Hepatocyte (in vitro differentiated cells): ENCODE results near the gene SPSB4. TPM values are rescaled to one million over a fixed set of nuclear protein-coding genes. Genes with fewer than 3 reads are reported as not detected.

Experiments
- DNase-seq: peaks from one replicate; pipeline ENCODE4 v3.0.0-alpha.2; 2016; ENCODE audit warnings: low spot score
- H2AFZ ChIP-seq: fragments of 200-600 bp; sonication (generic); 2 replicates; pipeline ENCODE4 v1.6.0; 2016; ENCODE audit warnings: antibody characterized with exemption, mild to moderate bottlenecking
- H3K27ac ChIP-seq: fragments of 200-600 bp; sonication (generic); 2 replicates; pipeline ENCODE4 v1.5.1; 2016; ENCODE audit warnings: mild to moderate bottlenecking
- H3K27me3 ChIP-seq: fragments of 200-600 bp; sonication (generic); 2 replicates; pipeline ENCODE4 v1.6.1; 2016
- H3K36me3 ChIP-seq: fragments of 200-600 bp; sonication (generic); replicated peaks from 2 replicates; pipeline ENCODE4 v1.5.1; 2016; ENCODE audit warnings: low read depth; ENCODE audit not compliant: insufficient read depth
- H3K4me1 ChIP-seq: fragments of 200-600 bp; sonication (generic); 2 replicates; pipeline ENCODE4 v1.5.1; 2016; ENCODE audit warnings: mild to moderate bottlenecking, moderate library complexity; ENCODE audit not compliant: insufficient read depth
- H3K4me2 ChIP-seq: fragments of 200-600 bp; sonication (generic); 2 replicates; pipeline ENCODE4 v1.6.0; 2016
- H3K4me3 ChIP-seq: fragments of 200-600 bp; sonication (generic); 2 replicates; pipeline ENCODE4 v1.5.1; 2016; ENCODE audit warnings: mild to moderate bottlenecking
- H3K79me2 ChIP-seq: fragments of 200-600 bp; sonication (generic); 2 replicates; pipeline ENCODE4 v1.6.0; 2017; ENCODE audit warnings: mild to moderate bottlenecking
- H3K9me2 ChIP-seq: fragments of 200-600 bp; sonication (generic); replicated peaks from 2 replicates; pipeline ENCODE4 v1.6.0; 2017; ENCODE audit warnings: mild to moderate bottlenecking; ENCODE audit not compliant: insufficient read depth
- H3K9me3 ChIP-seq: fragments of 200-600 bp; sonication (generic); 2 replicates; pipeline ENCODE4 v1.5.1; 2016; ENCODE audit warnings: low read depth, mild to moderate bottlenecking
- H4K20me1 ChIP-seq: fragments of 200-600 bp; sonication (generic); 2 replicates; pipeline ENCODE4 v1.6.0; 2016; ENCODE audit warnings: mild to moderate bottlenecking; ENCODE audit not compliant: insufficient read depth, poor library complexity, severe bottlenecking
- EZH2 ChIP-seq: fragments of 200-600 bp; sonication (generic); IDR thresholded peaks from 2 replicates; pipeline ENCODE4 v1.6.1; 2016; ENCODE audit warnings: antibody characterized with exemption, mild to moderate bottlenecking, borderline replicate concordance
- EZH2phosphoT487 ChIP-seq: fragments of 200-600 bp; sonication (generic); IDR thresholded peaks from one replicate; pipeline ENCODE4 v1.6.1; 2018; ENCODE audit warnings: antibody characterized with exemption, mild to moderate bottlenecking, low read depth, moderate library complexity; ENCODE audit not compliant: unreplicated experiment, severe bottlenecking
- WGBS: methylation state at CpG from one replicate; pipeline ENCODE4 v1.1.6; 2016; ENCODE audit warnings: low lambda C conversion rate; ENCODE audit errors: missing lambda C conversion rate; 5-methylcytosine and 5-hydroxymethylcytosine counted together
- polyA plus RNA-seq: library from polyadenylated mRNA; unstranded; fragments of >200 nt; fragmentation: Nextera tagmentation; extraction: Ambion mirVana; gene quantifications from 2 replicates; pipeline ENCODE4 v1.2.1, GENCODE V29; 2016
- total RNA-seq: library from RNA; depleted of rRNA; stranded (reverse); fragments of >200 nt; gene quantifications from 2 replicates; pipeline ENCODE4 v1.2.3, GENCODE V29; 2014
- TF ChIP-seq, protein P1 (sequence below): fragments of 200-600 bp; sonication (generic); IDR thresholded peaks from 2 replicates; pipeline ENCODE4 v1.5.1; 2016; ENCODE audit warnings: antibody characterized with exemption, mild to moderate bottlenecking; ENCODE audit not compliant: poor library complexity

The SPSB4 gene
- total and polyA plus RNA-seq, 2 experiments from 2014 or later = 1.0 to 1.3 TPM

DNA sequence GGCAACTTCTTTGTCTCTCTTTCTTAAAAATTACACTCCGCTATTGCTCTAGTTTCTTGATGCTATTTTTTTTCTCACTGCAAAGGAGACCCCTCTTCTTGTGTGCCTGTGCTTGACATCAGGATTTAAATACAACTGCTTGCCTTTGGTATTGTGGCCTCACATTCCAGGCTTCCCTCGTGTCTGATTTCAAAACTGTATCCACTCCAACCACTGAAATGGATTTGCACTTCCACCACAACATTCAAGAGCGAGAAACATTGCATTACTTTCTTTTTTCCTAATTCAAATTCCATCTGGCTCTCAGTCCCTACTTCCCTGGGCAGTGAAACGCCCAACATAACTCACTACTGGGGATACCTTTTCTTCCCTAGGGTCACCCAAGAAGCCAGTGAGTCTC lies 130.0 kb downstream of the SPSB4 start:
- Histone ChIP-seq H3K27ac (no peak overlapping the region), H3K4me3 (no peak overlapping the region), H3K36me3 (no peaks in the 10 kb centered on the region), H3K9me3 (no peaks in the 10 kb centered on the region), H4K20me1 (no peaks in the 10 kb centered on the region), H3K4me1 (no peaks in the 10 kb centered on the region), H2AFZ (no peak overlapping the region), H3K27me3 (no peaks in the 10 kb centered on the region), H3K4me2 (no peak overlapping the region), H3K9me2 (no peaks in the 10 kb centered on the region), H3K79me2 (no peaks in the 10 kb centered on the region)
- WGBS = 90% methylated on average over 4 of the region's 4 CpGs
- DNase-seq = no peak
- TF ChIP-seq EZH2phosphoT487 (no peak), EZH2 (no peak)
- TF ChIP-seq, protein P1, sequence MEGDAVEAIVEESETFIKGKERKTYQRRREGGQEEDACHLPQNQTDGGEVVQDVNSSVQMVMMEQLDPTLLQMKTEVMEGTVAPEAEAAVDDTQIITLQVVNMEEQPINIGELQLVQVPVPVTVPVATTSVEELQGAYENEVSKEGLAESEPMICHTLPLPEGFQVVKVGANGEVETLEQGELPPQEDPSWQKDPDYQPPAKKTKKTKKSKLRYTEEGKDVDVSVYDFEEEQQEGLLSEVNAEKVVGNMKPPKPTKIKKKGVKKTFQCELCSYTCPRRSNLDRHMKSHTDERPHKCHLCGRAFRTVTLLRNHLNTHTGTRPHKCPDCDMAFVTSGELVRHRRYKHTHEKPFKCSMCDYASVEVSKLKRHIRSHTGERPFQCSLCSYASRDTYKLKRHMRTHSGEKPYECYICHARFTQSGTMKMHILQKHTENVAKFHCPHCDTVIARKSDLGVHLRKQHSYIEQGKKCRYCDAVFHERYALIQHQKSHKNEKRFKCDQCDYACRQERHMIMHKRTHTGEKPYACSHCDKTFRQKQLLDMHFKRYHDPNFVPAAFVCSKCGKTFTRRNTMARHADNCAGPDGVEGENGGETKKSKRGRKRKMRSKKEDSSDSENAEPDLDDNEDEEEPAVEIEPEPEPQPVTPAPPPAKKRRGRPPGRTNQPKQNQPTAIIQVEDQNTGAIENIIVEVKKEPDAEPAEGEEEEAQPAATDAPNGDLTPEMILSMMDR = no peak

DNA sequence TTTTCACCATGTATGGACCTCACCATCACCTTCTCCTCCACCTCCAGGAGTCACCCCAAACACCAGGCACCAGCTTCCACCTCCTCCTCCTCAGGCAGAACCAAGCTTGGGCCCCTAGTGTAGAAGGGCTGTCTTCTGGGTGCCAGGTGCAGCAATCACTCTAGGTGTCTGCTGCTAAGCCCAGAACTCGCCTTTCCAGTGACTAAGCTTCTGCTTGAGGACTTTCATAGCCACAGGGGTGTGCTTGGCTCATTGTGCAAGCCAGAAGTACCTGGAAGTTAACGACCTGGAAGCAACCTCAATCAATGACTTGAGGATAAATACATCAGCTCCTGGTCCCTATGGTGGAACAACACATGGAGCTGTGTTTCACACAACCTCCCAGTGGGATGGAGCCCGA lies 130.7 kb downstream of the SPSB4 start:
- H3K27me3 ChIP-seq = no peaks in the 10 kb centered on the region
- TF ChIP-seq EZH2phosphoT487 (no peak), EZH2 (no peak)
- TF ChIP-seq, protein P1 = no peak
- no peaks in the 10 kb centered on the region for H3K4me1 ChIP-seq
- H3K4me2 ChIP-seq = no peak overlapping the region
- H4K20me1 ChIP-seq = no peaks in the 10 kb centered on the region
- no peaks in the 10 kb centered on the region for H3K9me3 ChIP-seq
- H3K79me2 ChIP-seq = no peaks in the 10 kb centered on the region
- H3K36me3 ChIP-seq = no peaks in the 10 kb centered on the region
- H3K9me2 ChIP-seq = no peaks in the 10 kb centered on the region
- H2AFZ ChIP-seq = no peak overlapping the region
- no peak overlapping the region for H3K4me3 ChIP-seq
- no peak for DNase-seq
- no peak overlapping the region for H3K27ac ChIP-seq
- WGBS = 82% methylated on average over 3 of the region's 3 CpGs

DNA sequence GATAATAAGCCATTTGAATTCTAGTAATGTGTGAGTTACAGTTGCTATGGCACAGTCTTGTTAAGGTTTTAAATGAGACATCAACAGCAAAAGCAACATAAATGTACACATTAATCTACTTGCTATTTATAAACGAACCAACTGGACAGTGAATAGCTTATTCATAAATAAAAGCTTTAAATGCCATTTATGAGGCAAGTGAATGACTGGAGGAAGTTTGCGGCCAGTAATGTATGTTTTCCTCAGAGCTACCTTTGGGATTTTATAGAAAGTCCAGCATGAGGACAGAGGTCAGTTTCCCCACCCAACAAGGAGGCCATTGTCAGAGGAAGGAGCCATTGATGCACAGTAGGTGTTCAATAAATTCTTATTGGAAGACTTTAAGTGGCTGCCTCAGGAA lies 132.5 kb downstream of the SPSB4 start:
- H3K27ac ChIP-seq = no peak overlapping the region
- H3K4me2 ChIP-seq = no peak overlapping the region
- no peak overlapping the region for H2AFZ ChIP-seq
- DNase-seq = no peak
- no peaks in the 10 kb centered on the region for H3K36me3 ChIP-seq
- no peaks in the 10 kb centered on the region for H3K27me3 ChIP-seq
- WGBS = 65% methylated on average over 2 of the region's 2 CpGs
- H3K9me2 ChIP-seq = no peaks in the 10 kb centered on the region
- TF ChIP-seq, protein P1 = no peak
- TF ChIP-seq EZH2 (no peak), EZH2phosphoT487 (no peak)
- no peaks in the 10 kb centered on the region for H3K79me2 ChIP-seq
- no peaks in the 10 kb centered on the region for H4K20me1 ChIP-seq
- no peaks in the 10 kb centered on the region for H3K9me3 ChIP-seq
- H3K4me1 ChIP-seq = no peaks in the 10 kb centered on the region
- no peak overlapping the region for H3K4me3 ChIP-seq

DNA sequence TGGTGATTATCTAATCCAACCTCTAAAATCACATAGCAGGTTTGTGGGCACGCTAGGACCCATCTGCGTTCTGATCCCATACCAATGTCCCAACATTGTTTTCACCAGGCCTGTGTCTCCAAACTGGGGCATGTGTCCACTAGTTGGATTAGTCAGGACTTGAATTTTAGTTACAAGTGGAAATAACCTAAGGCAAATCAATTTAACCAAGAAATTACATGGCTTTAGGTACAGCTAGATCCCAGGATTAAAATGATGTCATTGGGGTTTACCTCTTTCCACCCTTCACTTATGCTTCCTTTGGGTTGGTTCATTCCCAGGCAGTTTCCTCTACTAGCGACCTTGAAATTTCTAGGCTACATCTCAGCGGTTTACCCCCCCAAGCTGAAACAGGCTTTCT lies 133.3 kb downstream of the SPSB4 start:
- Histone ChIP-seq H3K9me3 (no peaks in the 10 kb centered on the region), H3K27me3 (no peaks in the 10 kb centered on the region), H3K4me1 (no peaks in the 10 kb centered on the region), H3K9me2 (no peaks in the 10 kb centered on the region), H3K79me2 (no peaks in the 10 kb centered on the region), H3K4me2 (no peak overlapping the region), H3K27ac (no peak overlapping the region), H3K36me3 (no peaks in the 10 kb centered on the region), H4K20me1 (no peaks in the 10 kb centered on the region), H3K4me3 (no peak overlapping the region), H2AFZ (no peak overlapping the region)
- 94% methylated on average over 4 of the region's 4 CpGs for WGBS
- no peak for DNase-seq
- TF ChIP-seq EZH2 (no peak), EZH2phosphoT487 (no peak)
- TF ChIP-seq, protein P1 = no peak
